ENCODE measurements around the gene USP35.

The USP35 gene

DNA sequence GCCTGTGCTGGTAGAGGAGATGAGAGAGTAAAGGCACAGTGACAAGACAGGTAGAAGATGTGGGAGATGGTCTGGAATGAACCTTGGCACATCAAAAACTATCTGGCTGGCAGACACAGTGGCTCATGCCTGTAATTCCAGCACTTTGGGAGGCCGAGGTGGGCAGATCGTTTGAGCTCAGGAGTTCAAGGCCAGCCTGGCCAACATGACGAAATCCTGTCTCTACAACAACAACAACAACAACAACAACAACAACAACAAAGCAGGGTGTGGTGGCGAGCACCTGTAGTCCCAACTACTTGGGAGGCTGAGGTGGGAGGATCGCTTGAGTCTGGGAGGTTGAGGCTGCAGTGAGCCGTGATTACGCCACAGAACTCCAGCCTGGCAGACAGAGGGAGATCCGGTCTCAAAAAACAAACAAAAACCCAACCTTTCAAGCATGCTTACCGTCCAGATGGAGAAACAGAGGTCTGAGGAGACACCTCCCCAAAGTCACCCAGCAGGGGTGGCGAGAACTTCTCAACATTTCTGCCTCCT is 12.0 kb upstream of the USP35 start:
- no peak overlapping the region for H2AK5ac ChIP-seq (ENCODE audit: low read length)
- H3K79me2 ChIP-seq (ENCODE audit: control insufficient read depth, insufficient read depth, low read length), result no peaks in the 10 kb centered on the region
- no peak overlapping the region for H4K8ac ChIP-seq (ENCODE audit: low read depth, low read length)
- no peak overlapping the region for H4K5ac ChIP-seq (ENCODE audit: low read length)
- H3K36me3 ChIP-seq (ENCODE audit: control insufficient read depth, insufficient read depth, low read length), result no peaks in the 10 kb centered on the region
- no peak overlapping the region for H2BK120ac ChIP-seq (ENCODE audit: low read depth, low read length)
- no peak overlapping the region for H2BK15ac ChIP-seq (replicated peaks; ENCODE audit: low read depth)
- no peaks in the 10 kb centered on the region for H3K4me1 ChIP-seq (ENCODE audit: control insufficient read depth, low read depth, low read length)
- no peak overlapping the region for H2BK5ac ChIP-seq (ENCODE audit: low read length)
- no peak overlapping the region for H3K56ac ChIP-seq (ENCODE audit: low read length)
- no peak overlapping the region for H3K18ac ChIP-seq (ENCODE audit: low read length)
- H3K4ac ChIP-seq (ENCODE audit: low read depth, low read length), result no peak overlapping the region
- no peak overlapping the region for H3K9ac ChIP-seq (ENCODE audit: low read length)
- no CpG with 5 or more reads among the region's 10 CpGs for WGBS (ENCODE audit: extremely low coverage, insufficient coverage, low lambda C conversion rate)
- no peaks in the 10 kb centered on the region for H3K27me3 ChIP-seq (ENCODE audit: insufficient read depth, low read length, poor library complexity)
- no peak overlapping the region for H3K23ac ChIP-seq (ENCODE audit: low read length)
- H3K4me2 ChIP-seq (ENCODE audit: low read length), result no peak overlapping the region
- DNase-seq, result no peak
- no peaks in the 10 kb centered on the region for H3K79me1 ChIP-seq (ENCODE audit: low read length)
- H3K27ac ChIP-seq (ENCODE audit: low read depth, low read length), result no peak overlapping the region
- no peak overlapping the region for H3K4me3 ChIP-seq (ENCODE audit: low read length)

DNA sequence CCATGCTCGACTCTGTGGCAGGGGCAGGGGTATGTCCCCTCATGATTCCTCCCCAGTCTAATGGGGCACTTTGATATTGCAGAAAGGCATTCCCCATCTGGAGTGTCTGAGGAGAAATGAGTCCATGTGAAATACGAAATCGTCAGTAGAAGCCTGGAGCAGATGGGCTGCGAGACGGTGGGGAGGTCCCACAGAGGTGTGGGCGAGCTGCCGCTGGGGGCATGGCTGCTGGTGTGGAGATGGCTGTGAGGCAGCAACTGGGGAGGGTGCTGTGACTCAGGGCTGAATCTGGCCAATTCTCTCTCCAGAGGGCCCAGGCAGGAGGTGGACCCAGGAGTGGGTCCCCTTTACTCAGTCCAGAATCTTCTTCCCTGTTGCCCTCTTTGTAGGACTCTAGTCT is 11.5 kb upstream of the USP35 start:
- Histone ChIP-seq H3K4me1 (ENCODE audit: control insufficient read depth, low read depth, low read length) (no peaks in the 10 kb centered on the region), H2BK5ac (ENCODE audit: low read length) (no peak overlapping the region), H3K79me1 (ENCODE audit: low read length) (no peaks in the 10 kb centered on the region), H2BK15ac (replicated peaks; ENCODE audit: low read depth) (no peak overlapping the region), H3K9ac (ENCODE audit: low read length) (no peak overlapping the region), H3K79me2 (ENCODE audit: control insufficient read depth, insufficient read depth, low read length) (no peaks in the 10 kb centered on the region), H3K36me3 (ENCODE audit: control insufficient read depth, insufficient read depth, low read length) (no peaks in the 10 kb centered on the region), H3K27ac (ENCODE audit: low read depth, low read length) (no peak overlapping the region), H4K5ac (ENCODE audit: low read length) (no peak overlapping the region), H4K8ac (ENCODE audit: low read depth, low read length) (no peak overlapping the region), H3K4ac (ENCODE audit: low read depth, low read length) (no peak overlapping the region), H3K18ac (ENCODE audit: low read length) (no peak overlapping the region), H2AK5ac (ENCODE audit: low read length) (no peak overlapping the region), H3K27me3 (ENCODE audit: insufficient read depth, low read length, poor library complexity) (no peaks in the 10 kb centered on the region), H3K56ac (ENCODE audit: low read length) (no peak overlapping the region), H3K4me2 (ENCODE audit: low read length) (no peak overlapping the region), H2BK120ac (ENCODE audit: low read depth, low read length) (no peak overlapping the region), H3K4me3 (ENCODE audit: low read length) (no peak overlapping the region), H3K23ac (ENCODE audit: low read length) (no peak overlapping the region)
- no peak for DNase-seq
- no CpG with 5 or more reads among the region's 7 CpGs for WGBS (ENCODE audit: extremely low coverage, insufficient coverage, low lambda C conversion rate)

DNA sequence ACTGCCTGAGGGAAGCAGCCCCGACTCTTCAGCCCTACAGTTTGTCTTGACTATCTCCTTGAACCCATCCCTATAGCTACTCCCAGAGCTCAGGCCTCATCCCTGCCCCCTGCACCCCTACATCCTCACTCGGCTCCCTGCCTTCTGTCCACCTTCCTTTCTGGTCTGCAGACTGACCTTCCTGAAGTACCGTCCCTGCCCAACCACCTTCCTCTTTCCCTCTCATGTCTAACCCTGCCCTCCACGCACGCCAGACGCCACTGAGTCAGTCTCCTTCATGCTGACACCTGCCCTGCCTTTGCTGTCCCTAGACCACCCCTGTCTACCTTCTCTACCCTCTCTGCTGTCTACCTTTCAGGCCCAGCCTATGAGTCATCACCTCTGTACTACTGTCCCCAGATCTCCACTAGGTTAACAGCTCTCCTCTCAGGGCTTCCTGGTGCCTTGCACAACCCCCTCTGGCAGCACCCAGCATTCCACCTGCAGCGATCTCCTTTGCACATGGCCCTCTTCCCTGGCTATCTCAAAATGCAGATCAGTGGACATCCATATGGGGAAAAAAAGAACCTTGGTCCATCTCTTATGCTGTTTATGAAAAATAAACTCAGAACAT is 9.2 kb upstream of the USP35 start:
- no peak overlapping the region for H4K8ac ChIP-seq (ENCODE audit: low read depth, low read length)
- H3K4me1 ChIP-seq (ENCODE audit: control insufficient read depth, low read depth, low read length), result no peaks in the 10 kb centered on the region
- no peaks in the 10 kb centered on the region for H3K27me3 ChIP-seq (ENCODE audit: insufficient read depth, low read length, poor library complexity)
- H3K23ac ChIP-seq (ENCODE audit: low read length), result no peak overlapping the region
- H2BK15ac ChIP-seq (replicated peaks; ENCODE audit: low read depth), result no peak overlapping the region
- no peak overlapping the region for H3K4me3 ChIP-seq (ENCODE audit: low read length)
- H3K79me2 ChIP-seq (ENCODE audit: control insufficient read depth, insufficient read depth, low read length), result no peaks in the 10 kb centered on the region
- H2AK5ac ChIP-seq (ENCODE audit: low read length), result no peak overlapping the region
- no peak overlapping the region for H3K4me2 ChIP-seq (ENCODE audit: low read length)
- H3K79me1 ChIP-seq (ENCODE audit: low read length), result no peaks in the 10 kb centered on the region
- H4K5ac ChIP-seq (ENCODE audit: low read length), result no peak overlapping the region
- no peak overlapping the region for H3K18ac ChIP-seq (ENCODE audit: low read length)
- H3K4ac ChIP-seq (ENCODE audit: low read depth, low read length), result no peak overlapping the region
- no peak overlapping the region for H2BK120ac ChIP-seq (ENCODE audit: low read depth, low read length)
- no peak overlapping the region for H3K56ac ChIP-seq (ENCODE audit: low read length)
- H3K27ac ChIP-seq (ENCODE audit: low read depth, low read length), result no peak overlapping the region
- H3K9ac ChIP-seq (ENCODE audit: low read length), result no peak overlapping the region
- peak; percentile 59 for DNase-seq
- no peaks in the 10 kb centered on the region for H3K36me3 ChIP-seq (ENCODE audit: control insufficient read depth, insufficient read depth, low read length)
- WGBS (ENCODE audit: extremely low coverage, insufficient coverage, low lambda C conversion rate), result no CpG with 5 or more reads among the region's 7 CpGs
- H2BK5ac ChIP-seq (ENCODE audit: low read length), result no peak overlapping the region

DNA sequence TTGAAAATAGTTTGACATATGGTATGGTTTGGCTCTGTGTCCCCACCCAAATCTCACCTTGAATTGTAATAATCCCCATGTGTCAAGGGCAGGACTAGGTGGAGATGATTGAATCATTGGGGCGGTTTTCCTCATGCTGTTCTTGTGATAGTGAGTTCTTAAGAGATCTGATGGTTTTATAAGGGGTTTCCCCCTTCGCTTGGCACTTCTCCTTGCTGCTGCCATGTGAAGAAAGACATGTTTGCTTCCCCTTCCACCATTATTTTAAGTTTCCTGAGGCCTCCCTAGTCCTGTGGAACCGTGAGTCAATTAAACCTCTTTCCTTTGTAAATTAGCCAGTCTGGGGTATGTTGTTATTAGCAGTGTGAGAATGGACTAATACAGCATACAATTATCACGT is 8.0 kb upstream of the USP35 start:
- no CpG with 5 or more reads among the region's 4 CpGs for whole genome bisulfite sequencing (ENCODE audit: extremely low coverage, insufficient coverage, low lambda C conversion rate)
- Histone ChIP-seq H3K79me1 (ENCODE audit: low read length) (no peaks in the 10 kb centered on the region), H4K5ac (ENCODE audit: low read length) (no peak overlapping the region), H3K56ac (ENCODE audit: low read length) (no peak overlapping the region), H3K27me3 (ENCODE audit: insufficient read depth, low read length, poor library complexity) (no peaks in the 10 kb centered on the region), H3K4me1 (ENCODE audit: control insufficient read depth, low read depth, low read length) (no peaks in the 10 kb centered on the region), H3K79me2 (ENCODE audit: control insufficient read depth, insufficient read depth, low read length) (no peaks in the 10 kb centered on the region), H2AK5ac (ENCODE audit: low read length) (no peak overlapping the region), H4K8ac (ENCODE audit: low read depth, low read length) (no peak overlapping the region), H3K9ac (ENCODE audit: low read length) (no peak overlapping the region), H3K4ac (ENCODE audit: low read depth, low read length) (no peak overlapping the region), H3K36me3 (ENCODE audit: control insufficient read depth, insufficient read depth, low read length) (no peaks in the 10 kb centered on the region), H3K4me3 (ENCODE audit: low read length) (no peak overlapping the region), H3K27ac (ENCODE audit: low read depth, low read length) (no peak overlapping the region), H2BK120ac (ENCODE audit: low read depth, low read length) (no peak overlapping the region), H3K23ac (ENCODE audit: low read length) (no peak overlapping the region), H3K4me2 (ENCODE audit: low read length) (no peak overlapping the region), H3K18ac (ENCODE audit: low read length) (no peak overlapping the region), H2BK5ac (ENCODE audit: low read length) (no peak overlapping the region), H2BK15ac (replicated peaks; ENCODE audit: low read depth) (no peak overlapping the region)
- no peak for DNase-seq

DNA sequence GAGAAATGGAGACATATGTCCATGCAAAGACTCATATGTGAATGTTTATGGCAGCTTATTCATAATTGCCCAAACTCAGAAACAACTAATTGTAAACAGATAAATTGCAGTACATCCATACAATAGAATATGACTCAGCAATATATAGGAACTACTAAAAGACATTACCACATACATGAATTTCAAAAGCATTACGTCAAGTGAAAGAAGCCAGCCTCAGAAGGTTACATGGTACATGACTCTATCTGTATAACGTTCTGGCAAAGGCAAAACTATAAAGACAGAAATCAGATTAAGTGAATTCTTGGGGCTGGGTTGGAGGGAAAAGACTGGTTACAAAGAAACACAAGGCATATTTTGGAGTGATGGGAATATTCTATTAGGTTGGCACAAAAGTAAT is 7.5 kb upstream of the USP35 start:
- Histone ChIP-seq H3K4me1 (ENCODE audit: control insufficient read depth, low read depth, low read length) (no peaks in the 10 kb centered on the region), H4K5ac (ENCODE audit: low read length) (no peak overlapping the region), H3K36me3 (ENCODE audit: control insufficient read depth, insufficient read depth, low read length) (no peaks in the 10 kb centered on the region), H3K79me1 (ENCODE audit: low read length) (no peaks in the 10 kb centered on the region), H2BK15ac (replicated peaks; ENCODE audit: low read depth) (no peak overlapping the region), H2AK5ac (ENCODE audit: low read length) (no peak overlapping the region), H3K9ac (ENCODE audit: low read length) (no peak overlapping the region), H3K18ac (ENCODE audit: low read length) (no peak overlapping the region), H3K23ac (ENCODE audit: low read length) (no peak overlapping the region), H3K27ac (ENCODE audit: low read depth, low read length) (no peak overlapping the region), H3K4me2 (ENCODE audit: low read length) (no peak overlapping the region), H2BK120ac (ENCODE audit: low read depth, low read length) (no peak overlapping the region), H3K79me2 (ENCODE audit: control insufficient read depth, insufficient read depth, low read length) (no peaks in the 10 kb centered on the region), H2BK5ac (ENCODE audit: low read length) (no peak overlapping the region), H3K27me3 (ENCODE audit: insufficient read depth, low read length, poor library complexity) (no peaks in the 10 kb centered on the region), H3K4me3 (ENCODE audit: low read length) (no peak overlapping the region), H3K4ac (ENCODE audit: low read depth, low read length) (no peak overlapping the region), H3K56ac (ENCODE audit: low read length) (no peak overlapping the region), H4K8ac (ENCODE audit: low read depth, low read length) (no peak overlapping the region)
- WGBS (ENCODE audit: extremely low coverage, insufficient coverage, low lambda C conversion rate), result no CpG with 5 or more reads among the region's 2 CpGs
- no peak for DNase-seq

All from mesendoderm (in vitro differentiated cells).